COR-L47 (cell line): ENCODE measurements around the gene ATP5PF.
A peak's percentile ranks its signal among the peaks of the same experiment; 100 is the strongest.
"Not testable (repeated sequence)": the region's sequence is repeated elsewhere in the genome, so short reads cannot be mapped to it uniquely, and the experiment has no call there.

Experiments
- DNase-seq: peaks from one replicate; lab custom pipeline; 2025; lab: John Stamatoyannopoulos, UW

ATP5PF gene

DNA sequence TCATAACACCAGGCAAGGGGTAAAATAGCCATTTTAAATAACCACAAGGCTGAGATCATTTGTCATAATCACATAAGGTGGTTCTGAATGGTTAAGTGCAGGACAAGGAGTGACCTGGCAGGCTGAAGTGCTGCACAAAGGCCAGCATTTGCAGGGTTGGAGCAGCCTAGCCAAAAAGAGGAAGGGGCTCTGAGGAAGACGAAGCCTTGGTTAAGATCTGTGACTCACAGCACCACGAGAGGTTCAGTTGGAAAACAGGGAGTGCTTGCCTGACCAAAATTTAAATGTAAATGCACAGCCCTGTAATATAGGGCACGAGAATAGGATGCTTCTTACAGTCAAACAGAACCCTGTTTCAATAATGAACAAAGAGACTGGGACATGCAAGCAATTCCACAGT, 12.1 kb downstream of the ATP5PF start:
- DNase-seq, result no peak

- no peak for DNase-seq
Measured at GRCh38 chr21:25721987-25722386, 12.7 kb downstream of the ATP5PF start.

GRCh38 chr21:25717491-25718147, 17.1 kb downstream of the ATP5PF start:
- no peak for DNase-seq

GRCh38 chr21:25714066-25714465, 20.6 kb downstream of the ATP5PF start:
- not testable (repeated sequence) for DNase-seq

DNA sequence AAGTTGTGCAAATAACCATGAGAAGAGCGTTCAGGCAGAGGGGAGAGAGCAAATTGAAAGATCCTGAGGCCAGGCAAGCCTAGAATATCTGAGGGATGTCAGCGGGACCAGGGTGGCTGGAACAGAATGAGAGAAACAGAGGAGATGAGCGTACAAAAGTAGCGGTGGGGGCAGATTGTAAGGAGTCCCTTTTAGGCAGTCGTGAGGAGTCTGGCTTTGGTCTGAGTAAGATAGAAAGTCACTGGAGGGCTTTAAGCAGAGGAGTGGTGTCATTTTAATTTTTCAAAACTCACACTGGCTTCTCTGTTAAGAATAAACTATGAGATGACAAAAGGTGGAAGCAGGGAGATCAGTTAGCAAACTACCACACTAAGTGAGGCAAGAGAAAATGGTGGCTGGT, 24.2 kb downstream of the ATP5PF start:
- DNase-seq, result no peak

DNA sequence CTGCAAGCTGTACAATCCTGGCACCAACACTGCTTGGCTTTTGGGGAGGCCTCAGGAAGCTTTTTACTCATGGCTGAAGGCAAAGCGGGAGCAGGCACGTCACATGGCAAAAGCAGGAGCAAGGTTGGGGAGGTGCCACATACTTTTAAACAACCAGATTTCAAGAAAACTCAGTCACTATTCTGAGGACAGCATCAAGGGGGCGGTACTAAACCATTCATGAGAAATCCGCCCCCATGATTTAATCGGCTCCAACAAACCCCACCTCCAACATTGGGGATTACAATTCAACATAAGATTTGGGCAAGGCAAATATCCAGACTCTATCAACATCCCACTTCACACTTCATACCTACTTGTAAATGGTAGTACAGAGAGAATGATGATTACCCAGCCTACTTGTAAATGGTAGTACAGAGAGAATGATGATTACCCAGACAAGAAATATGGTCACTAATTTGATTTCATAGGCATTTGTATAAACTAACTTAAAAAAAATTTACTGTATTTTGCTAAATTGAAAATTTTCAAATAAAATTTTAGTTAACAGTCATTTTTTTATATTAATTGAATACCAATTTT, 24.9 kb downstream of the ATP5PF start:
- no peak for DNase-seq

DNA sequence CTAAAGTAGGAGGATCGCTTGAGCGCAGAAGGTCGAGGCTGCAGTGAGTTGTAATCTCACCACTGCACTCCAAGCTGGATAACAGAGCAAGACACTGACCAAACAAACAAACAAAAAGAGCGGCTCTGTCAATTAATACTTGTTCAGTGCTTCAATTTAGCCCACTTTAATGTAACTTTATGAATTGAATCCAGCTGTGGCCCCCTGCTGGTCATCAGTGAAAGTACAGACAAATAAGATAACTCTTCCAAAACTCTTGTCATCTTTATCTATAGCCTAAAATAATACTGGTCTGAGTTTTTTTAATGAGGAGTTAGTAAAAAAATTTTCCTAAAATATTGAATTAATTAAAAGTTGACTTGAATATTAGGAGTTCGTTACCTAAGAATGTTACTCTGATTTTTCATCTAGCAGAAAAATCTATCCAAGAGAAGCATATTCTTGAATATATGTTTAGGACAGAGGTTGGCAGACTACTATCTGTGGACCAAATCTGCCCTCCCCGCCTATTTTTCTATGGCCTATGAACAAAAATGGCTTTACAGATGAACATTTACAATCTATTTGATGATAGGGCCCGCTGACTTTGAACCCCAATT, 26.1 kb downstream of the ATP5PF start:
- peak; percentile 21 for DNase-seq

DNA sequence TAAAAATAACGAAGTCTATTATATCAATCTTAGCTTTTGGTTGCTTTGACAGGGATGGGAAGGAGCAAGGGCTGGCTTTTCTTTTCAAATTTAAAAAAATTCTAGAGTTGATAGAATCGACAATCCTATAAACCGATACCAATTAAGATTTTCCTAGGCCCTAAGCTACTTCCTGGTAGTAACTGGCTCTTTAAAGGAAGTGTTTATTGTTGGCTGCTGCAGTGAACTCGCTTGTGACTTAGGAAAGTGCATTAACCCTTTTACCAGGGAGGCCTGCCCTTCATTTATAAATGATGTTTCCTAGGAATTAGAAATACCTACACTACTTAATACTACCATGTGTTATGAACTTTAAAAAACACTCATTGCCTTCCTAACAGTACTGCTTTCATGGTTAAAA, 33.2 kb downstream of the ATP5PF start:
- no peak for DNase-seq

DNA sequence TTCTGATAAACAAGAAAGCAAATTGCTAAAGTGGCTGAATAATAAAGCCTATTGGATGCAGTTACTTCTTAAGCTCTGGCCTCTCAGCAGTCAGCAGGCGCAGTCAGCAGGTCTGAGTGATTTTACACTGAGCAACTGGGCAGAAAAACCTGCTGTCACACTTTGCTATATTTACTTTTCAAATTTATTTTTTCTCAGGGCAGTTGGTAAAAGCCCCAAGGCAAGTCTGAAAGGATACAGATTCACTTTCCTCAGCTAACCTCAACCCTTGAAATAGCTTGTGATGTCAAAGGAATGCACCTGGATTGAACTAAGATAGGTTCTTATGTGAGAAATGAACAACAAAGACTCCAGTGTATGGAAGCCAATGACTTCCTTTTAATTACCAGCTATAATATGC, 34.0 kb downstream of the ATP5PF start:
- DNase-seq, result no peak

GRCh38 chr21:25695461-25695860, 39.2 kb downstream of the ATP5PF start:
- not testable (repeated sequence) for DNase-seq

GRCh38 chr21:25691976-25692375, 42.7 kb downstream of the ATP5PF start:
- no peak for DNase-seq

DNA sequence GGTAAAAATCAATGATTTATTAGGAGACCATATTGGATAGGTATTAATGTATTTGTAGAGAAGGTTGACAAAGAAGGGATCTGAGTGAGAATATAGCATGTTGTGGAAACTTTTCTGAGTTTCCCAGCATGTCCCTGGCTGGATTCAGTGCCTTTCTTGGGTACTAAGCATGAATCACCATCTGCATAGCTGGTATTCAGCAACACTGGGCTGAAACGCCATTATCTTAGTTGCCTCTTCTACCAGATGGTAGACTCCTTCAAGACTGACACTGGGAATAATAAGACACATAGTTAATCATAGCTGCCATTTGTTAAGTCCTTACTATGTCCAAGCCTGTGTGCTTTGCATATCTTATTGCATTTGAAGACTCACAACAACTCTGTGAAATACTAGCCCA, 45.5 kb downstream of the ATP5PF start:
- no peak for DNase-seq

DNA sequence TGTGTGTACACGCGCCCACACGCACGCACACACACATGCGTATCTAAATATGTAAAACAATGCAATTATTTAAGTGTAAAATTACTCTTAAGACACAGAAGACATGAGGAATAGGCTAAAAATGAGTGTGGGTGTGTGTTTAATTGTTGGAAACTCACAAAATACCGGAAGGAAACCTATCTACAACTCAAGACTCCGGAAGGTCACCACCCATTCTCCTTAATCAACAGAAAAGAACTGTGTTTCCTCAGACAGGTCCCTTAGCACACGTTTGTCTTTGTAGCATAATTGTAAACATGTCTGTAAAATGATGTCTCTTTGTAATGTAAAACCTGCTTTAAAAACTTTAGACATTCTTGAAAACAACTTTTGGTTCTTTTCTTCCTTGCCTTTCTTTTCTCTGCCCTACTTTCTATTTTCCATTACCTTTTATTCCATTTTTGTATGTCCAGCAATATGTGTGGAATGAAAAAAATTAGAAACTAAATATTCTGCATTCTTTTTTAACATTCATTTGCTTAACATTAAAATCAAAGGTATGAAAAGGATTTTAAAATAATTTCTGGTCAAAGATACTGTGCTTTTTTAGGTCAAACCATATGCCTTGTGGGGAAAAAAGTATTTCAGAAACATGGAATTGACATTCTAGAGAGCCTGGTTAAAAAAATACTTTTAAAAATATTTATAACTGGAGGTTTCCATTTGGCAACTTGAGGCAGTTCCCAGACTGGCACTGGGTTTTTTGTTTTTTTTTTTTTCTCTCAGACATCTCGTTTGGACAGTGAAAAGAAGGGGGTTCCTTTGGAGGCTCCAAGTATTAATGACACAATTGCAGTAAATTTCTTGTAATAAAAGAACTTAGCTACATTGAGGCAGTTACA, 46.2 kb downstream of the ATP5PF start:
- DNase-seq, result no peak

DNA sequence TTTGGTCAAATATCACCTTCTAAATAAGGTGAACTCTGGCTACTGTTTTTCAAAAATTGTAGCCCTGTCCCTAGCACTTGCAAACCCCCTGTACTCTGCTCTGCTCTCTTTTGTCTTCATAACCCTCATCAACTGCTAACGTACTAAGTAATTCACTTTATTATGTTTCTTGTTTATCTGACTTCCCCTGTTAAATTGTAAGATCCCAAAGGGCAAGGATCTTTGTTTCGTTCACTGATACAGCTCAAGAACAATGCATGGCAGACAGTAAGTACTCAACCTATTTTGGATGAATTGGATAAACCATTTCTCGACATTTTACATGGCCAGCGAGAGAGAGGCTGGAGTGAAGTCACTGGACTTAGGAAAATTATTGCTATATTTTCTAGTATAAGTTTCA, 46.9 kb downstream of the ATP5PF start:
- no peak for DNase-seq

GRCh38 chr21:25682382-25682781, 52.3 kb downstream of the ATP5PF start:
- no peak for DNase-seq

DNA sequence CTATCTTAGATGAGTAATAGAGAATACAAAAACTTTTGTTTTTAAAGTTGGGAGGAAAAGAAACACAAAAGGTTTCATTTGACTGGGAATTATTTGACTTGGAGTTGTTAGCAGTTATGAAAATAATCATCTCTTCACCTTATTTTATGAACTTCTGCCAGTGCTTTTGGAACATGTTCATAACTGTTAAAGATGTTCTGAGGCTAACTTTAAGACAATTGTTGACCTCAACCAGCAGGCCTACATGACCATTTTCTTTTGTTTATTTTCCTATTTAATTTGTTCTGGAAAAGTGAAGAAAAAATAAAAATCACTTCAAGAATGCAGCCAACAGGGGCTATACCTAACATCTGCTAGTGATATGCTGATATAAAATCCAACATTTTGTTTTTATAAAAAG, 58.3 kb downstream of the ATP5PF start:
- DNase-seq, result no peak
